AG10803 (cell line): ENCODE results near the gene SLC39A9.

Experiments
- DNase-seq: peaks from one replicate; pipeline ENCODE4 v3.0.0; 2010; ENCODE audit warnings: low read depth
- H3K4me3 ChIP-seq: 2 replicates; pipeline ENCODE4 v1.5.1; 2011; ENCODE audit warnings: mild to moderate bottlenecking, low read length, control low read depth
- CTCF ChIP-seq: conservative IDR thresholded peaks from 2 replicates; pipeline ENCODE4 v1.5.1; 2011; ENCODE audit warnings: mild to moderate bottlenecking, low read length, control low read depth, inconsistent platforms

Gene SLC39A9

DNA sequence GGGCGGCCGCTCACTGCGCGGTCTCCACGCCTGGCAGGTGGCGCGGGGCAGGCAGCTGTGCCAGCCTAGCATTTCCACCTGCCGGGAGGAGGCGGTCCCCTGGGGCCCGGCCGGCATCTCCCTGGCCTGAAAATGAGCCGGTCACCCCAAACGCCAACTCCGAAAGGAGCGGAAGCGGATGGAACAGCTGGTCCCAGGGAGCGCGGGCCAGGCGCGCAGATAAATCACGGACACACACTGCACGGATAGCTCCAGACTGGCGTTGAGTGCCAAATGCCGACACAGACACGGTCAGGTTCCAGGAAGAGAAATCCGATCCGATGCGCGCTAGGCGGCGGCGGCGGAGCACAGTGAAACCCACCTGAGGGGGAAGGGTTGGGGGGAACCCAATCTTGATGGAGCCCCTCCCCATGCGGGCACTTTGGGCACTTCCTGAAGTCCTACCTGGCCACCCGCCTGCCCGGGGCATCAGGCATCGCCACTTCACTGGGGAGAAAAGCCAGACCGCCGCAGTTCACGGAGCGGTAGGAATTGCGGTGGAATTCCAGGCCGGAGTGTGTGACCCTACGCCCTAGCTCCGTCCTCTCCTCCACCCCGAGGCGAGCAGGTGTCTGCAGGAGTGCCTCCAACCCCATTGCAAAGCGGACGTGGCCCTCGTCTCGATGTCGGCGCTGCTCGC is 85.4 kb downstream of the SLC39A9 start:
- peak; percentile 24 for DNase-seq
- TF ChIP-seq CTCF: no peak
- peak overlapping the region; percentile 29 for H3K4me3 ChIP-seq

DNA sequence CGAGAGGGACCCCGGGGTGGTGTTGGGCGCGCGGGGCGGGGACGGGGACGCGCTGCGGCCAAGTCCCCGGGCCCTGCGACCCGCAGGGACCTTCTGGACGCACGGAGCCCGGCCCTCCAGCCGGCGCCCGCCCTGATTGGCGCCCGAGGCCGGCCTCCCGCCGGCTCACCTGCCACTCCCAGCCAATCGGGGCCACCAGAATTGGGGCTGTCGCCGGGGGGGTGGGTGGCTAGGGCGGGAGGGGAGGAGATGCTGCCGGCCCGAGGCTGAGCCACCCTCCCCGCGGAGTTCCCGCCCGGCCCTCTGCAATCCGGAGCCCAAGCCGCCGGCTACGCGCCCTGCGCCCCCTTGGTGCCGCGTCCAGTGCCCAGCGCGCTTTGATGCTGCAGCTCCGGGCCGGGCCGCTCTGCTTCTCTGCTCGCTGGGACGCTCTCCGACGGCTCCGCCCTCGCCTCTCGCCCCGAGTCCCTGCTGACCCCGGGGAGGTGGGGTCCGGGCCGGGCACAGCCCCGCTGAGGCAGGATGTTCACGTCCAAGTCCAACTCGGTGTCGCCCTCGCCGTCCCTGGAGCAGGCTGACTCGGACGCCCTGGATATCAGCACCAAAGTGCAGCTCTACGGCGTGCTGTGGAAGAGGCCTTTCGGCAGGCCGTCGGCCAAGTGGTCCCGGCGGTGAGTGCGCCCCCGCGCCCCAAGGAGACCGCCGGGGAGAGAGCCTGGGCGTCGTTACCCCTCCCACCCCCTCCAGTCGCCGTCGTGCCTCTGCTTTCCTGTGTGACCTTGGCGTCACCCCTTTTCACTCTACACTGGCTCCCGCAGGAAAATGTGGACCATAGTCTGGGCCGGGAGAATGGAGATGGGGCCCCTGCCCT is 86.2 kb downstream of the SLC39A9 start, which contains the start of gene PLEKHD1:
Gene PLEKHD1, plus strand, starts transcription at position 285 of the 871 bp plus-strand sequence. Its CDS starts 238 bp downstream, at position 523.
- TF ChIP-seq CTCF: no peak
- DNase-seq: no peak
- H3K4me3 ChIP-seq: peak within 1 kb of the TSS; percentile 29

DNA sequence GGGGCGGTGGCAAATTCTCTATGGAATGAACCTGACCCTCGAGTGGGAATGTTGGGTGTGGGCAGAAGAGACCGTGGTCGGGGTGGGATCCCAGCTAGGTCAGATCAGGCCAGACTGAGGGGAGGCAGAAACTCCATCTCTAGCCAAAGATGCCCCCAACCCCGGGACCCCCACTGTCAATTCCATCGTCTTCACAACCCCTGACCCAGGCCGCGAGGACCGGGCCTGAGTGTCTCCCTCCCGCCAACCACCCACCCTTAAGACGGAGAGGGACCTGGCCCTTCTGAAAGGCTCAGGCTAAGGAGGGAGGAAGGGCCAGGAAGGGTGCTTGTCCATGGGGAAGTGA is 86.8 kb downstream of the SLC39A9 start:
- DNase-seq: no peak
- TF ChIP-seq CTCF: no peak
- no peak overlapping the region for H3K4me3 ChIP-seq

- no peak for DNase-seq
- H3K4me3 ChIP-seq: no peak overlapping the region
- no peak for TF ChIP-seq CTCF
Measured at GRCh38 chr14:69485701-69486100, 87.2 kb downstream of the SLC39A9 start.

GRCh38 chr14:69487226-69487625 is 88.7 kb downstream of the SLC39A9 start:
- H3K4me3 ChIP-seq: no peak overlapping the region
- TF ChIP-seq CTCF: no peak
- no peak for DNase-seq

DNA sequence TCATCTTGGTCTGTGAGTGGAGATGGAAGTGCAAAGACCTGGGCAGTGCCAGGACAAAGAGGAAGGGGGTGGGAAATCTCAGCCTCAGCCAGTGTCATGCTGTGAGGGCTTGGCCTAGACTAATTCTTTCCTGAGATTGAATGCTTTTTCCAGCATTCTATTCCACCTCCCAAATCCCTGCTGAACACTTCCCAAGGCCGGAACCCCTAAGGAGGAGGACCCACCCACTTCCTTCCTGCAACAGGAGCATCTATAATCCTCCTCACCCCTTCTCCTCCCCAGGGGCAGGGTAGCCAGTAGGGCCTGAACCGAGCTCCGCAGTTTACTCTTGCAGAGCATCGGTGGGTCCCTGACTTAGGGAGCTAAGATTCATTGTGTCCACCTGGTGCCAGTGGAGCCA is 89.3 kb downstream of the SLC39A9 start:
- DNase-seq: no peak

More for the DNA sequence above, 89.3 kb downstream of the SLC39A9 start:
- no peak overlapping the region for H3K4me3 ChIP-seq
- no peak for TF ChIP-seq CTCF
